Measurements from ENCODE around the gene DVL1.
A peak's percentile ranks its signal among the peaks of the same experiment; 100 is the strongest.

DVL1 gene

DNA sequence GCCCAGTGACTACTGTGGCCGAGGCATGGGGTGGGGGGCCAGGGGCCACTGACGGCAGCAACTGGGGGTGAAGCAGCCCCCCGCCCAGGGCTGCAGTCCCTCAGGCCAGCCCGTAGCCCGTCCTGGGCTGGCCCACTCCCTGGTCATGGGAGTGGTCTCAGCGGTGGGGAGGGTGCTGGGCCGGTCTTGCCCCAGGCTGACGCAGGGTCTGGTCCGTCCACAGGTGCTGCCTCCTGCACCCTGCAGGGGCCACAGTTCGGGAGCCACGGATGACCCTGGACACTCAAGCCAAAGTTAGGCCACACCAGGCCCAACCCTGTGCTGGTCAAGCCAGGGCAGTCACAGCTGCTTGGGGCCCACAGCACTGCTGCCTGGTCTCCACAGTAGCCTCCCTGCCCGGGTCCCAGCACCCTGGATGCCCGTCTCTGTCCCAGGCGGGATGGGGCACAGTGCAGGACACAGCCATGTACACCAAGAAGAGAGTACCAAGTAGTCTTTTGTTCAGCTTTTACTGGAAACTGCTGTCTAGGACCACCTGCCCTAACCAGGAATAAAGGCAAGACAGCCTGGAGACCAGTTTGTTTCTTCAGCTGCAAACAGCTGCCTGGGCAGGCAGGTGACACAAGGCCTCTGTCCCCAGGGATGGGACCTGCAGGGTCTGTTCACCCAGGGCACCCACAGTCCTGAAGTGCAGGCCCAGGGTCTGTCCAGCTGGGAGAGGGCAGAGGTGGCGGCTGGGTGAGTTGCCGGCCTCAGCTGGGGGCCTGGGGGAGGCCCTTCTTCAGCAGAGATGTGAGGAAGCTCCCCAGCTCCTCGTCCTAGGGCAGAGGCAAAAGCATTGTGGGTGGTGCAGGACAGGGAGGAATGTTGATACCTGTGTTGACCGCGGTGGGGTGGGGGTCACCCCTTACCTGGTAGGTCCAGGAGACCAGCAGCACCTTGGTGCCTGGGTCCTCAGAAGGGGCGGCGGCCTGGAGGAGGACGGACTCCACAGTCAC, 37.8 kb downstream of the DVL1 start:
- DNase-seq (ENCODE audit: low read depth) = no peak

DNA sequence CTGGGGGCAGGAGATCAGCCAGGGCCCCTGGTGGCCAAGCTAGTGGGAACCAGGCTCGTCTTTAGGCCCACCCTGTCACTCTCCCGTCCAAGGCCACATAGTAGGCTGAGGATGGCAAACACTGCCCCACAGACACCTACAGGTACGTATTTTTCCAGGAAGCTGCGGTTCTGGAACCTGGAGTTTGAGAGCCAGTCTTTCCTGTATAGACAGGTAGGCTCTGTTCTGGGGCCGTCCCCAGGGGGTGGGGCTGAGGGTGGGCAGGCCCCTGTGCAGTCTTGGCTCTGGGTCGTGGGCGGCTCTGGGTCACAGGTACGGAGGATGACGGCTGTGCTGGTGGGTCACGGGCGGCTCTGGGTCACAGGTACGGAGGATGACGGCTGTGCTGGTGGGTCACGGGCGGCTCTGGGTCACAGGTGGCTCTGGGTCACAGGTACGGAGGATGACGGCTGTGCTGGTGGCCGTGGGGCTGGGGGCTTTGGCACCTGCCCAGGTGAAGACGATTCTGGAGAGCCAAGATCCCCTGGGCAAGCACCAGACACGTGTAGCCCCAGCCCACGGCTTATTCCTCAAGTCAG, 38.7 kb downstream of the DVL1 start:
- DNase-seq (ENCODE audit: low read depth) = no peak

DNA sequence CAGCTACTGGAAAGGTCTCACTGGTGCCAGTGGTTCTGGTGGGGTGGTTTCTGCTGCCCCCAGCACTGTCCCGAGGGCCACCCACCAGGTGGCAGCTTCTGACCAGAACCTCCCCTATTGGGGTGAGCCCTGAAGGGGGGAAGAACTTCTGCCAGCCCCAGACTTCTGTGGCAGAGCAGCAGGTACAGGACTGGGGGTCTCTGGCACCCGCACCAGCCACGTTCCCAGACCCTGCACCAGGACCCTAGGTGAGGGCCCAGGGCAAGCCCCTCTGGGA, 39.2 kb downstream of the DVL1 start:
- DNase-seq (ENCODE audit: low read depth) = no peak

DNA sequence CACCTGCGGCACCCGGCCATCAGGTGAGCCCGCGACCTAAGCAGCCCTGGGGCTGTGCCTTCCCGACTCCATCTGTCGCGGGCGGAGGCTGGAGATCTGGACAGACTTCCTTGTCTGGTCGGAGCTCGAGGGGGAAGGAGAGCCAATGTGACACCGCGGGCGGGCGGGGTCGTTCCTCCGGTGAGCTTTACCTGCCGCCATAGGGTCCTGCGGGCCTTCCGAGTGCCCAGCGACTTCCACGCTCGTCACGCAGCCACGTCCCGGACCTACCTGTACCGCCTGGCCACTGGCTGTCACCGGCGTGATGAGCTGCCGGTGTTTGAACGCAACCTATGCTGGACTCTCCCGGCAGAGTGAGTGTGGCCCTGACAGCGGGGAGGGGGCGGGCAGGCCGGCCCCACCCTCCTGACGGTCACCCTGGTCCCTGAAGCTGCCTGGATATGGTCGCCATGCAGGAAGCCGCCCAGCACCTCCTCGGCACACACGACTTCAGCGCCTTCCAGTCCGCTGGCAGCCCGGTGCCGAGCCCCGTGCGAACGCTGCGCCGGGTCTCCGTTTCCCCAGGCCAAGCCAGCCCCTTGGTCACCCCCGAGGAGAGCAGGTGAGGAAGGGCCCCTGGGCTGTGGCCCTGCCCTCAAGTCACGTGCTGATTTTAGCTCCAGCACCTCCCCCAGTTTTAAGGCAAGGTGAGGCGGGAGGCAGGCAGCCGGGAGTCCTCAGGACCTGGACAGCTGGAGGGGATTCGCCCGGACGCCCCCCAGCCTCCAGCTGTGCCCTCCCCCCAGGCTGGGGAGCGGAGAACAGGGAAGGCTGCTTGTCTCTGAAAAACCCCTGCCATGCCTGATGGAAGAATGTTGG, 39.7 kb downstream of the DVL1 start:
- no peak for DNase-seq (ENCODE audit: low read depth)

DNA sequence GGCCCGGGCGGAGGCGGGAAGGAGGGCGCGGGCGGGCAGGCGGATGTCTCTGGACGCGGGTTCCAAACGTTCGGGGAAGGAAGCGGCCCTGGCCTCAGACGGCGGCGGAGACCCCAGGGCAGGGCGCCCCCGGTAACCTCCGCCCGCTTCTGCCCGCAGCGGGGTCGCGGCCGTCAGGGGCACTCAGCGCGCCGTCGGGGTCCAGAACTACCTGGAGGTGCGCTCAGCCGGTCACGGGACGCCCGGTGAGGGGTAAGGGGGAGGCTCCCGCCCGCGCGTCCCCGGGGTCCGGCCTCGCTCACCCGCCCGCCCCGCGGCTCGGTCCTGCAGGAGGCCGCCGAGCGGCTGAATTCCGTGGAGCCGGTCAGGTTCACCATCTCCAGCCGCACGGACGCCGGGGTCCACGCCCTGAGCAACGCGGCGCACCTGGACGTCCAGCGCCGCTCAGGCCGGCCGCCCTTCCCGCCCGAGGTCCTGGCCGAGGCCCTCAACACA, 40.4 kb downstream of the DVL1 start:
- no peak for DNase-seq (ENCODE audit: low read depth)

DNA sequence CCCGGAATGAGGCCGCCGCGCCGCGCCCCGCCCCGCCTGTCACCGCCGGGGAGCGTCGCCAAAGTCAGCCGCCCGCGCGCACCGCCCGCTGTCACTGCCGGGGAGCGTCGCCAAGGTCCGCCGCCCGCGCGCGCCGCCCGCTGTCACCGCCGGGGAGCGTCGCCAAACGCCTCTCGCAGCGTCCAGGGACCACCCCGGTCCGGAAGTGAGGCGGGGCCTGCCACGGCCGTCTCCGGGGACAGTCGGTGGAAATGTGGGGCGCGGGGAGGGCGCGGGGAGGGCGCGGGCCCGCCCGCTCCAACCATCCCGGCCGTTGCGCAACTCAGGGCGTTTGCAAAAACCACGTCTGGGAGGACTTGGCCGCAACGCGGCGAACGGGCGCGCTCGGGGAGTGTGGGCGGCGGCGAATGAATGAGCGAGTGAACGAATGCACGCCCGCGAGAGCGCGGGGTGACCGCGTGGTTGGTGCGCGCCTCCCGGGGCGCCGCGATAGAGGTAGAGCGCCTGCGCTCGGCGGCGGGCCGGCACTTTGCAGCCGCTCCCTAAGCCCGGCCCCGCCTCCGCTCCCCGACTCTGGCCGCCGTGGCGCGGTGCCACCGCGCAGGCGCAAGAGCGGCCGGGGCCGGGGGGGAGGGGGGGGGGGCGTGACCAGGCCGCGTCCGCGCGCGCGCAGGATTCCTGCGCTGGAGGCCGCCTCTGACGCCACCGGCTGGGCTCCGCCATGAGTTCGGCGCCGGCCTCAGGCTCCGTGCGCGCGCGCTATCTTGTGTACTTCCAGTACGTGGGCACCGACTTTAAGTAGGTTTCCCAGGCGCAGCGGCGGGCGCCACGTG, 41.1 kb downstream of the DVL1 start, which contains the start of the genes ACAP3 and PUSL1:
TSS of gene ACAP3 (minus strand) at position 8 of the 833 bp plus-strand sequence. CDS start 115 bp downstream, outside the sequence.
TSS of gene PUSL1 (plus strand) at position 675 of the 833 bp plus-strand sequence. CDS start at position 722, 47 bp downstream.
- peak; percentile 83 for DNase-seq (ENCODE audit: low read depth)

DNA sequence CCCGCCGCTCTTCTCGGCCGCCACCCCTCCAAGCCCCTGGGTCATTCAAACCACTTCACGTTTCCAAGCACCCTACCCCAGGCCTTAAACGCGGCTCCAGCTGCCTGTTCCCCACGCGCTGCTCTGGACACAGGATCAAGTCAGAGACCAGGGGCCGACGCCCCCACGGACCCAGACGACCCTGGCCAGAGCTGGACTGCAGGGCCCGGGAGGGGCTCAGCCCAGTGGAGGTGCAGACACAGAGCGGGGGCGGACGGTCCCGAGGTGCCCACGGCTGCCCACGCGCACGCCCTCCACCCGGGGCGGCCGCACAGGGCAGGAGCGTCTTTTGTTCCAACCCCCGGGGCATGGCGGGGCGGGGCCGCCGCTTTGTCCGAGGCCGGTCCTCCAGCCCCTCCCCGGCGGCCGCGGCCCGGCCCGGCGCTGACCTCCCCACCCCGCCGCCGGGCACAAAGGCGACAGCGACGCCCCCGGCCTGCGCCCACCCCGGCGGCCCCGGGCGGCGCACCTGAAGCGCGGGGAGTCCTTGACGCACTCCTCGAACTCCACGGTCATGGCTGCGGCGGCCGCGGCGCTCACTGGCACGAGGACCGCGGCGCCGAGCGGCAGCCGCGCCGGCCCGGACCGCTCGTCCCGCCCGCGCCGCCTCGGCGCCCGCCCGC, 41.8 kb downstream of the DVL1 start:
- DNase-seq (ENCODE audit: low read depth) = no peak

DNA sequence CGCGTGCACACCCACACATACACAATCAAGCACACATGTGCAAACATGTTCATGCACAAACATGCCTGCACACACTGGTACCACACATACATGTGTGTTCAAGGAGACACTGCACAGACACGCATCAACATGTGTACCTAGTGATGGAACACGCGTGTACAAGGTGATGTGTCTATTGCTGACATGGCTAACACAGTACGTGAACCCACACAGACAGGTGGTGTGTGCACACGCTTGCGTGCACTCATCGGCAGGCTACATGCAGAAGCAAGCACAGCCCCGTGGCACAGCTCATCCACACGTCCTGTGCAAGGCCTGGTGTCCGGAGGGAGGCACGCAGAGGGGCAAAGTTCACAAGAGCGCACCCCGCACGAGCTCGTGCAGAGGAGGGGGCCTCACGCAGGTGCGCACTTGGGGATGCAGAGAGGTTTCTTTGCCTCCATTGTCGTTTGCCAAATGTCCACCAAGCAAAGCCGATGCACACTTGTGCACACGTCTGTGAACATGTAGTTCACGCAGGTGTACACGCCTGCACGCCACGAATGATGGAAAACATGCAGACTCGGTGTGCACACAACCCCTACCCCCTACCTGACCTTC, 42.5 kb downstream of the DVL1 start:
- no peak for DNase-seq (ENCODE audit: low read depth)

DNA sequence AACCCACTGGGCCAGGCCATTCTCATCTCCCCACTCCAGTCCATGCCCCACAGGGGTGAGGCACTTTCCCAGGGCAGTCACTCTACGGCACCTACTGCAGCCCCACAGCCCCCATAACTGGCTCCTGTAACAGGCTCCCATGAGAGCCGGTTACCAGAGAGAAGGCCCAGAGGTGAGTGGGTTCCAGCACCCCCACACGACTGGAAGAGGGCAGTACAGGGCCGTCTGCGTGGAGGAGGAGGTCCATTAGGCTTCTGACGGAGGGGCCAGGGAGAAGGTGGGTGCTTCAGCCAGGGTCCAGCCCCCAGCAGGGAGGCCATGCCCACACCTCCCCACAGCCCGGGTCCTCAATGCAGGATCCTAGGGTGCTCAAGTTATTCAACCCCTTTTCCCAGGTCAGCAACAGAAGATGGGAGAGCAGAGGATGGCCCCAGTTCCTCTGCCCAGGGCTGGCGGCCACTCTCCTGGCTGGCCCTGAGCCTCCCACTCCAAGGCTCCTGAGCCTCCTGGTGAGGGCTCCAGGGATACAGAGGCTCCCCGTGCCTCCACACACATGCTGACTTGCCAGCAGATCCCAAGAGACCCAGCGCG, 43.1 kb downstream of the DVL1 start:
- no peak for DNase-seq (ENCODE audit: low read depth)

DNA sequence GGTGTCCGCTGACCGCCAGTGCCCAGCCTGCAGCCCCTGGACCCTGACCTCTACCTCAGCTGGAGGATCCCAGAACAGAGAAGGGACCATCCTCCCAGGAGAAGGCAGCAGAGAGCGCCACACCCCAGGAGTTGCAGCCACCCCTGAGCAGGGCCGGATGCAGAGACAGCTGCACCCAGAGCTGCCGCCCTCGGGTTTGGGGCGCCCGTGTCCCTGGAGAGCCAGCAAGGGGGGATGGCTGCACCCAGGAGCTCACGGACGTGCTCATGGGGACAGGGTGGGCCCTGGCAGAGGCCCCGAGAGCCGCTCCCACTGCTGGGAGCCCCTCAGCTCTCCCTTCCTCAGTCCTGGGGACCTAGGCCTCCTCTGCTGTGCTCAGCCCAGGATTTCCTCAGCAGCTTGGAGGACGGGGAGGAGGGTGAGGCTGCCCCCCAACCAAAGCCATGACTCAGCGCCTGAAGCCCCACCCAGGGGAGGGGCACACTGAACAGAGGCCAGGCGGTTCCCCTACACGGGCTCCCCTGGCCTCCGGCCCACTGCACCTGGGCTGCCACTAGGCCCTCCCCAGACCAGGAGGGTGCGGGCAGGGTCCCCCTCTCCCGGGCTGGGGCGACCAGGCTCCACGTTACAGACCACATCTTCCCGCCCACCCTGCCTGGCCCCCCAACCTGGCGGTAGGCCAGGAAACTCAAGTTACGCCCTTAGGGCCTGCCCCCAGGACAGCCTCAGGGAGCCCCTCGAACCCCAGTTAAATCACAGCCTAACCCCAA, 43.7 kb downstream of the DVL1 start:
- peak; percentile 44 for DNase-seq (ENCODE audit: low read depth)

DNA sequence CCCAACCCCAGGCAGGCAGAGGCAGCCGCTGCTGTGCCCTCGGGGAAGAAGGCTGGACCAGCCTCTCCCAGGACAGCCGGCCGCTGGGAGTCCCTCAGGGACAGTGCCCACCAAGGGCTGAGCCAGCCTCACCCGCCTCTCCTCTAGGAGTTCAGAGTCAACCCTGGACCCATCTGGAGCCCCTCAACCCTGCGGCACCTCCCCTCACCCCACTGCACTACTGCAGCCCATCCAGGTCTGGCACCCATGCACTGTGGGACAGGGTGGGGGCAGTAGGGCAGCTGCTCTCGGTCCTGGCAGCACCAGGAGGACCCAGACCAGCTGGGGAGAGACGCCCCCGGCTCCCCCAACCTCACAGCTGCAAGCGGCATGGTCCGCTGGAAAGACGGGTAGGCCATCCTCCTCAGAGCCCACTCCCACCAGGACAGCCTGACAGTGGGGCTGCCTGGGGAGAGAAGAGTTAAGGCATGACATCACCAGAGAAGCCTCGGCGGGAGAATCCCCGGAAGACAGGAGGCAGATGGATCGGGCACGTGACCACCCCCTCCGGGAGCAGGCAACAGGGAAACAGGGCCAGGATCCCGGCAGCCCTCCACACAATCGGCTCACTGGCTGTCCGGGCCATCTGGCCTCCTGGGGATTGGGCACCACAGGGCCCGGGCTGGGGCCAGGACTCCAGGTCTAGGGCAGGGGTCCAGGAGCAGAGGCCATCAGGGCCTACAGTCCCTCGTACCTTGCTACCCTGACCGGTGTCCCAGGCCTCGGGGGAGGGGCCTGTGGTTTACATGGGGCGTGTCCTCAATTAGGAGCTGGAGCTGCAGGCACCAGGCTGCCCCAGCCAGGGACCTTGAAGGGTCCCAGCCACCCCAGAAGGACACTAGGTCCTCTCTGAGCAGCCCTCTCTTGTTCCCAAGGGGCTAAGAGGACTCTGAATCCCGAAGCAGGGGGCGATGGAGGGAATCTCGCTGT, 44.6 kb downstream of the DVL1 start:
- DNase-seq (ENCODE audit: low read depth) = no peak

DNA sequence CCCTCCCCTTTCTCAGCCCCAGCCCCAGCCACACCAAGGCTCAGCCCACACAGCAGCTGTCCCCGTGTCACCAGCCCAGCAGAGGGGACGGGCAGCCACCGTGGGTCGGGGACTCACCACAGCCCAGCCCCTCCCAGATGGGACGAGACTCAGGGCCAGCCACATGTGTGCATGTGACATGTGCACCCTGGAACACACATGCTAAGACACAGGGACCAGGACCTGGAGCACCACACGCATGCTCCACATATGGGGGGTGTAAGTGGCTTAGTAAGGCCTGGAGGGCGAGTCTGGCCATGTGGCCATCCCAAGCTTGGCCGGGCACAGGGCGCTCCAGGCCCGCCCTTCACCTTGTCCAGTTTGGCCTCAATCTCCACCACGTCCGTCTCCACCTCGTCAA, 45.5 kb downstream of the DVL1 start:
- DNase-seq (ENCODE audit: low read depth) = no peak

DNA sequence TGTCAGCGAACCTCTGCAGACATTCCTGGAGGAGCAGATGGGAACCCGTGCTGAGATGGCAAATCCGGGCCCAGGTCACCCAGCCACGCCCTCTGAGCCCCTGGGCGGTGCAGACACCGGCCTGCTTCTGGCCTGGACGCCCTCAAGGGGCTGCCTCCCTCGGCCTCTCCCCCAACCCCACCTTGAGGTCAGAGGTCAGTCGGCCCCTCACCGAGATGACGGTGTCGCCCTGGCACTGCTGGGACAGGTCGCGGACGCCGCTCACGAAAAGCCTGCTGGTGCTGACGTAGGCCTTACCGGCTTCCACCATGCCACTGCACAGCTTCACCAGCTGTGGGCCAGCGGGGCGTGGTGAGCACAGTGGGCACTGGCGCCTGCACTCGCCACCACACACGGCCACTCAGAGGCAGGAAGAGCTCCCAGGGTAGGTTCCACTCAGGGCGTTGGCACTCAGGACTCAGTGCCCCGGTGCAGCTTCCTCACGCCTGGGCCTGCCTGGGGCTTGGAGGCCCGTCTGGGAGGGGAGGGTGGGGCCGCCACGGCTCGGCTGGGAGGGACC, 46.2 kb downstream of the DVL1 start:
- no peak for DNase-seq (ENCODE audit: low read depth)

DNA sequence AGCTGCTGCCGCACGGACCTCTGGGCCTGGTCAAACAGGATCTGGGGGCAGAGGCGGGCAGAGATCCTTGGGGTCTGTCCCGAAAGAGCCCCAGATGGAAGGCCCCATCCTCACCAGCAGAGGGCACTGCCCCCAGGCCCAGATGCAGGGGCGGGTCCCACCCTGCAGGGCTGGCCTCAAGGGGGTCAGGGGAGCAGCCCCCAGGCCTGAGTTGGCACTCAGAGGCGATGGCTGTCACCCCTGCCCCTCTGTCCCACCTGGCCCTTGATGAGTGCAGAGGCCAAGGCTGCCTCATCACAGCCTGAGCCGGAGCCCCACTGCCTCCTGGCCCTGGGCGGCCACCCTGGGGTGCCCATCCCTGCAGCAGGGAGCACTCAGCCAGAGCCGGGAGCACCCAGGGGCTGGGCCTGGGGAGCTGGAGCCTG, 47.2 kb downstream of the DVL1 start:
- DNase-seq (ENCODE audit: low read depth) = no peak

DNA sequence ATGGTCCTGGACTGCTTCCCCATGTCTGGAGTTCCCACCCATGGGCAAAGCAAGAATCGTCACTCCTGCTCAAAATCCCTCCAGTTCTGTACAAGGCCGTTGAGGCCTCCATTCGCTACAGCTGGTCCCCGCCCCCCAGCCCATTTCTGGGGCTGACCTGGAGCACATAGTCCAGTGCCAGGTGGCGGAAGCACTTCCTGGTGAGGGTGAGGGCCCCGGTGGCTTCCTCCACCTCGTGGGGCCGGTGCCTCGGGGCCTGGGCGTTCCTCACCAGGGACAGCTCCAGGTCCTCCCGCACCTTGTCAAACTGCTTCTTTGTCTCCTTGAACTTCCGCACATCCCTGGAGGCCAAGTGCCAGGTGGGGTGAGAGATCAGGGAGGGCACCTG, 48.9 kb downstream of the DVL1 start:
- DNase-seq (ENCODE audit: low read depth) = no peak

DNA sequence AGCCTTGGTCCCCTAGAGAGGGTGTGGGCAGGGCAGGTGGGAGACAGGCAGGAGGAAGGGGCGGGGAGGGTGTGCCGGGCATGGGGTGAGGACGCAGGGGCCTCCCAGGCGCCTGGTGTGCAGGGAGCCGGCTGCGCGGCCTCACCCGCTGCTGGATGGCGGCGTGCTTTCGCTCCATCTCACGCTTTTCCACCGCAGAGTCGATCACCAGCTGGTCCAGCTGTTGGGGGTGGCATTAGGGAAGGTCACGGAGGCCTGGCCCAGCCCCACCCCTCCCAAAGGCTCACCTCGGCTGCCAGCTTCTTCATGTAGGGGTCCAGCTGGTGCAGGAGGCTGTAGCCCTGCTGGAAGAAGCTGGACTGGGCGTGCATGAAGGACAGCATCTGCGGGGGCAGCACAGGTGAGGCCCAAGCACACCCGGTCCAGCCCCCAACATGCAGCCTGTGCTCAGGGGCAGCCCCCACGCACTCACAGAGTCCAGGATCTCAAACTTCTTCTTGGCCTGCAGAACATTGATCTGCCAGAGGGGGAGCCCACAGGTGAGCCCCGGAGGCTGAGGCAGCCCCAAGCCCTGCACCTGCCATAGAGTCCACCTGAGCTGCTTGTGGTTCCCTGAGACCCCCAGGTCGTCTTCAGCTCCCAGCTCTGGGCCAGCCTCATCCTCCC, 49.4 kb downstream of the DVL1 start:
- no peak for DNase-seq (ENCODE audit: low read depth)

All from T follicular helper cell (primary cell).